K562 (cell line): ENCODE measurements around the gene PLPPR1. TPM values are rescaled to one million over a fixed set of nuclear protein-coding genes. Genes with fewer than 3 reads are reported as not detected.

Source experiments
- ADNP ChIP-seq: fragments of 200-800 bp; sonication (Bioruptor generic); IDR thresholded peaks from 2 replicates; pipeline ENCODE4 v1.6.1; 2016; ENCODE audit warnings: missing genetic modification characterization, missing compliant biosample characterization
- AFF4 ChIP-seq: sonication (generic); formaldehyde crosslinking; IDR thresholded peaks from 2 replicates; pipeline ENCODE4 v1.8.0; 2023; ENCODE audit warnings: mild to moderate bottlenecking, missing genetic modification reagents
- ATF3 ChIP-seq, 2 experiments: fragments of 450-650 bp in 1 of 2; sonication (generic) in 1 of 2; formaldehyde crosslinking in 1 of 2; IDR thresholded peaks in 1 of 2; conservative IDR thresholded peaks in 1 of 2; 2 replicates each; pipeline versions ENCODE4 v1.6.1 to v1.8.1; 2016 to 2023; ENCODE audit warnings: mild to moderate bottlenecking in 2 of 2, moderate library complexity in 2 of 2, inconsistent platforms in 1 of 2, missing genetic modification reagents in 1 of 2
- CREB3L1 ChIP-seq: fragments of 450-650 bp; IDR thresholded peaks from 2 replicates; pipeline ENCODE4 v1.6.1; 2014; ENCODE audit warnings: low read depth, mild to moderate bottlenecking, moderate library complexity, borderline replicate concordance
- DPF2 ChIP-seq: fragments of 450-650 bp; IDR thresholded peaks from 2 replicates; pipeline ENCODE4 v1.6.1; 2016
- GATAD2B ChIP-seq: fragments of 450-650 bp; IDR thresholded peaks from 2 replicates; pipeline ENCODE4 v1.6.1; 2017; ENCODE audit warnings: mild to moderate bottlenecking, borderline replicate concordance
- MCM7 ChIP-seq, 2 experiments: fragments of 450-650 bp; IDR thresholded peaks; 2 replicates each; pipeline ENCODE4 v1.6.1; 2016 to 2018
- MXD1 ChIP-seq: fragments of 250-450 bp; sonication (Bioruptor Pico); IDR thresholded peaks from 2 replicates; pipeline ENCODE4 v1.8.0; 2021; ENCODE audit warnings: borderline replicate concordance, mild to moderate bottlenecking, moderate library complexity; ENCODE audit not compliant: poor library complexity, severe bottlenecking
- NFE2L1 ChIP-seq: fragments of 450-650 bp; IDR thresholded peaks from 2 replicates; pipeline ENCODE4 v1.6.1; 2016; ENCODE audit warnings: missing genetic modification characterization, low read depth, mild to moderate bottlenecking, missing compliant biosample characterization, moderate library complexity, borderline replicate concordance
- NR2C1 ChIP-seq, 2 experiments: fragments of 450-650 bp; IDR thresholded peaks; 2 replicates each; pipeline ENCODE4 v1.6.1; 2017; ENCODE audit warnings: mild to moderate bottlenecking in 2 of 2, antibody characterized with exemption in 1 of 2, inconsistent platforms in 1 of 2, missing compliant biosample characterization in 1 of 2, missing genetic modification characterization in 1 of 2
- PHB ChIP-seq: fragments of 250-450 bp; sonication (Bioruptor Pico); IDR thresholded peaks from 2 replicates; pipeline ENCODE4 v1.5.0; 2021
- PURB ChIP-seq: sonication (generic); formaldehyde crosslinking; IDR thresholded peaks from 2 replicates; pipeline ENCODE4 v1.9.0; 2021; ENCODE audit warnings: low read depth, mild to moderate bottlenecking, missing genetic modification reagents
- RB1 ChIP-seq: fragments of 450-650 bp; IDR thresholded peaks from 2 replicates; pipeline ENCODE4 v1.6.1; 2017; ENCODE audit warnings: low read depth, mild to moderate bottlenecking
- RBM34 ChIP-seq: fragments of 200-400 bp; formaldehyde crosslinking; IDR thresholded peaks from 2 replicates; pipeline ENCODE4 v1.6.1; 2018; ENCODE audit warnings: low read length, borderline replicate concordance; ENCODE audit not compliant: insufficient read depth
- SRF ChIP-seq, 2 experiments: fragments of 250-450, 450-650 bp in 1 of 2; sonication (Bioruptor Pico) in 1 of 2; sonication (generic) in 1 of 2; formaldehyde crosslinking; IDR thresholded peaks; 2 replicates each; pipeline versions ENCODE4 v1.5.0 to v1.5.1; 2020 to 2022; ENCODE audit warnings: mild to moderate bottlenecking in 1 of 2, missing genetic modification reagents in 1 of 2
- TOE1 ChIP-seq, 2 experiments: fragments of 450-650 bp in 1 of 2; sonication (generic) in 1 of 2; formaldehyde crosslinking in 1 of 2; IDR thresholded peaks; 2 replicates each; pipeline versions ENCODE4 v1.7.1 to v1.8.0; 2016 to 2022; ENCODE audit warnings: borderline replicate concordance in 2 of 2, mild to moderate bottlenecking in 2 of 2, antibody characterized with exemption in 1 of 2, inconsistent platforms in 1 of 2, low read depth in 1 of 2, missing genetic modification reagents in 1 of 2, moderate library complexity in 1 of 2
- TRIM24 ChIP-seq, 2 experiments: fragments of 450-650 bp; IDR thresholded peaks; 2 replicates each; pipeline ENCODE4 v1.6.1; 2016
- XRCC3 ChIP-seq: fragments of 450-650 bp; IDR thresholded peaks from 2 replicates; pipeline ENCODE4 v1.6.1; 2017; ENCODE audit warnings: mild to moderate bottlenecking, moderate library complexity
- ZBED1 ChIP-seq: IDR thresholded peaks from 2 replicates; pipeline ENCODE4 v1.6.1; 2014
- ZNF830 ChIP-seq: fragments of 250-450 bp; sonication (Bioruptor Pico); IDR thresholded peaks from 2 replicates; pipeline ENCODE4 v1.5.0; 2021; ENCODE audit warnings: mild to moderate bottlenecking
- polyA plus RNA-seq, 8 experiments: library from polyadenylated mRNA; depleted of rRNA in 4 of 8; stranded (reverse) in 5 of 8; unstranded in 3 of 8; fragments of >200 nt; fragmentation: Nextera tagmentation in 2 of 8; fragmentation: Illumina TruSeq in 1 of 8; extraction: Ambion mirVana in 2 of 8; extraction: Trizol in 1 of 8; gene quantifications; 2 replicates each; pipeline versions ENCODE4 v1.2.1 to v1.2.3, GENCODE V29; 2011 to 2014; ENCODE audit warnings: inconsistent platforms in 1 of 8, missing spikeins in 1 of 8
- total RNA-seq, 7 experiments: library from RNA; depleted of rRNA in 6 of 7; stranded (reverse); fragments of >200 nt in 6 of 7; fragmentation: Illumina TruSeq in 2 of 7; extraction: Trizol in 2 of 7; gene quantifications; 2 replicates each; pipeline versions ENCODE4 v1.2.1 to v1.2.3, GENCODE V29; 2011 to 2021; ENCODE audit warnings: low replicate concordance in 1 of 7

Gene PLPPR1
- total and polyA plus RNA-seq, 9 of the 15 experiments (the other 6 are each of a cell fraction or from before 2014, with no cell fraction given), result not detected

GRCh38 chr9:101366038-101366756 lies 337.7 kb downstream of the PLPPR1 start (continued):
- TF ChIP-seq ADNP, result no peak
- no peak for TF ChIP-seq PHB
- TF ChIP-seq RB1, result no peak
- TF ChIP-seq MCM7 (IDR thresholded peaks at IDR 0.05), result no peak
- no peak for TF ChIP-seq PURB (CRISPR knock-in tag)
- TF ChIP-seq TRIM24 (IDR thresholded peaks at IDR 0.05), result peak in 1 of 2 experiments; percentile 18; a peak in 1 of 4 replicates
- TF ChIP-seq NR2C1 (IDR thresholded peaks at IDR 0.05), result peak; percentile 67
- TF ChIP-seq NR2C1 (tag; IDR thresholded peaks at IDR 0.05), result peak; percentile 41; the same call in 1 of the 2 replicates
- TF ChIP-seq RBM34, result no peak
- no peak for TF ChIP-seq CREB3L1
- TF ChIP-seq ATF3 (IDR thresholded peaks at IDR 0.05), result peak; percentile 85
- TF ChIP-seq ATF3 (CRISPR knock-in tag; conservative IDR thresholded peaks at IDR 0.05), result no peak
- TF ChIP-seq TOE1 (IDR thresholded peaks at IDR 0.05; ENCODE audit: borderline replicate concordance), result no peak
- no peak for TF ChIP-seq TOE1 (CRISPR knock-in tag; IDR thresholded peaks at IDR 0.05; ENCODE audit: borderline replicate concordance, low read depth)
- no peak for TF ChIP-seq MXD1
- no peak for TF ChIP-seq ZNF830 (CRISPR knock-in tag)
- TF ChIP-seq XRCC3, result no peak
- no peak for TF ChIP-seq AFF4 (CRISPR knock-in tag)
- peak; percentile 81 for TF ChIP-seq DPF2
- no peak for TF ChIP-seq ZBED1
- TF ChIP-seq NFE2L1 (tag), result no peak
- TF ChIP-seq SRF (CRISPR knock-in tag; IDR thresholded peaks at IDR 0.05), result no peak
- TF ChIP-seq GATAD2B, result peak; percentile 57
